Measurements from ENCODE around the gene AFAP1.

The AFAP1 gene

GRCh38 chr4:7821245-7822136 lies 118.2 kb downstream of the AFAP1 start:
- TF ChIP-seq CTCF (conservative IDR thresholded peaks at IDR 0.05; ENCODE audit: low read depth, low read length) = no peak
- H3K4me3 ChIP-seq (ENCODE audit: low read length) = no peak overlapping the region
- no peak for DNase-seq (ENCODE audit: low read depth)

- no peak for DNase-seq (ENCODE audit: low read depth)
- no peak for TF ChIP-seq CTCF (conservative IDR thresholded peaks at IDR 0.05; ENCODE audit: low read depth, low read length)
- H3K4me3 ChIP-seq (ENCODE audit: low read length) = no peak overlapping the region
Measured at GRCh38 chr4:7820031-7820818, 119.4 kb downstream of the AFAP1 start.

GRCh38 chr4:7819446-7819845 lies 120.2 kb downstream of the AFAP1 start:
- no peak overlapping the region for H3K4me3 ChIP-seq (ENCODE audit: low read length)
- TF ChIP-seq CTCF (conservative IDR thresholded peaks at IDR 0.05; ENCODE audit: low read depth, low read length) = no peak
- no peak for DNase-seq (ENCODE audit: low read depth)

GRCh38 chr4:7818399-7818911 lies 121.2 kb downstream of the AFAP1 start:
- no peak for TF ChIP-seq CTCF (conservative IDR thresholded peaks at IDR 0.05; ENCODE audit: low read depth, low read length)
- DNase-seq (ENCODE audit: low read depth) = no peak
- no peak overlapping the region for H3K4me3 ChIP-seq (ENCODE audit: low read length)

- TF ChIP-seq CTCF (conservative IDR thresholded peaks at IDR 0.05; ENCODE audit: low read depth, low read length) = no peak
- no peak overlapping the region for H3K4me3 ChIP-seq (ENCODE audit: low read length)
Measured at GRCh38 chr4:7817877-7818398, 121.7 kb downstream of the AFAP1 start.

GRCh38 chr4:7816771-7817170 lies 122.9 kb downstream of the AFAP1 start:
- no peak for DNase-seq (ENCODE audit: low read depth)
- no peak overlapping the region for H3K4me3 ChIP-seq (ENCODE audit: low read length)
- no peak for TF ChIP-seq CTCF (conservative IDR thresholded peaks at IDR 0.05; ENCODE audit: low read depth, low read length)

More at GRCh38 chr4:7817877-7818398, 121.7 kb downstream of the AFAP1 start:
- no peak for DNase-seq (ENCODE audit: low read depth)

Data from retinal pigment epithelial cell (primary cell).